ENCODE measurements around the gene DCHS2.

The DCHS2 gene

DNA sequence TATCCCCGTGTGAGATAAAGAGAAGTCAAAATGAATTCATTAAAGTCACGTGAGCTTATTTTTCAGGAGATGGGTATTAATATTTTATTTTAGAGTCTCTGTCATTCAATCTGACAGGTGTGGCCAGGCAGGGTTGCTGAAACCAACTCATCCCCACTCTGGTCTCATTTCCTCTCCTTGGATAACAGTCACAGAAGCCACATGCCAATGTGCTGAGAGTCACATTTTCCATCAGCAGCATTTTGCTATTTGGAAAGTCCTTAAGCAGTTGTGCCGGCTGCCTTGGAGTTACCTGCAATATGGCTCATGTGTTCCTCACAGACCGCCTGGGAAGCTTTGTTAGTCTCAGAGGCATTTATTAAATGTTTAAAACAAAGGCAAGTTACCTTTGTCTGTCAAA is 302.3 kb downstream of the DCHS2 start:
- H3K36me3 ChIP-seq (ENCODE audit: insufficient read depth, low read length): no peaks in the 10 kb centered on the region
- H3K9ac ChIP-seq (ENCODE audit: low read depth, low read length): no peak overlapping the region
- no peak overlapping the region for H2AFZ ChIP-seq (ENCODE audit: low read depth, low read length)
- no peaks in the 10 kb centered on the region for H3K79me2 ChIP-seq (ENCODE audit: insufficient read depth, low read length)
- H4K20me1 ChIP-seq (ENCODE audit: insufficient read depth, low read length): no peaks in the 10 kb centered on the region
- H3K9me3 ChIP-seq (ENCODE audit: insufficient read depth, low read length, severe bottlenecking): no peaks in the 10 kb centered on the region
- ATAC-seq (ENCODE audit: insufficient read depth, low read depth) (no peak), DNase-seq (no peak)
- H3K27me3 ChIP-seq (ENCODE audit: insufficient read depth, low read length, poor library complexity): no peaks in the 10 kb centered on the region
- no peaks in the 10 kb centered on the region for H3K4me1 ChIP-seq (ENCODE audit: insufficient read depth, low read length)
- no peak overlapping the region for H3K4me3 ChIP-seq (ENCODE audit: low read depth in 1 of 2, low read length in 2 of 2)
- TF ChIP-seq, protein P1, sequence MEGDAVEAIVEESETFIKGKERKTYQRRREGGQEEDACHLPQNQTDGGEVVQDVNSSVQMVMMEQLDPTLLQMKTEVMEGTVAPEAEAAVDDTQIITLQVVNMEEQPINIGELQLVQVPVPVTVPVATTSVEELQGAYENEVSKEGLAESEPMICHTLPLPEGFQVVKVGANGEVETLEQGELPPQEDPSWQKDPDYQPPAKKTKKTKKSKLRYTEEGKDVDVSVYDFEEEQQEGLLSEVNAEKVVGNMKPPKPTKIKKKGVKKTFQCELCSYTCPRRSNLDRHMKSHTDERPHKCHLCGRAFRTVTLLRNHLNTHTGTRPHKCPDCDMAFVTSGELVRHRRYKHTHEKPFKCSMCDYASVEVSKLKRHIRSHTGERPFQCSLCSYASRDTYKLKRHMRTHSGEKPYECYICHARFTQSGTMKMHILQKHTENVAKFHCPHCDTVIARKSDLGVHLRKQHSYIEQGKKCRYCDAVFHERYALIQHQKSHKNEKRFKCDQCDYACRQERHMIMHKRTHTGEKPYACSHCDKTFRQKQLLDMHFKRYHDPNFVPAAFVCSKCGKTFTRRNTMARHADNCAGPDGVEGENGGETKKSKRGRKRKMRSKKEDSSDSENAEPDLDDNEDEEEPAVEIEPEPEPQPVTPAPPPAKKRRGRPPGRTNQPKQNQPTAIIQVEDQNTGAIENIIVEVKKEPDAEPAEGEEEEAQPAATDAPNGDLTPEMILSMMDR (IDR thresholded peaks at IDR 0.05; ENCODE audit: borderline replicate concordance, extremely low read depth, low read length, poor library complexity, severe bottlenecking): no peak
- TF ChIP-seq EZH2 (IDR thresholded peaks at IDR 0.05; ENCODE audit: borderline replicate concordance, low read depth, low read length, severe bottlenecking): no peak
- H3K4me2 ChIP-seq (ENCODE audit: insufficient read depth, low read length): no peak overlapping the region
- H3K27ac ChIP-seq (ENCODE audit: low read length): no peak overlapping the region

DNA sequence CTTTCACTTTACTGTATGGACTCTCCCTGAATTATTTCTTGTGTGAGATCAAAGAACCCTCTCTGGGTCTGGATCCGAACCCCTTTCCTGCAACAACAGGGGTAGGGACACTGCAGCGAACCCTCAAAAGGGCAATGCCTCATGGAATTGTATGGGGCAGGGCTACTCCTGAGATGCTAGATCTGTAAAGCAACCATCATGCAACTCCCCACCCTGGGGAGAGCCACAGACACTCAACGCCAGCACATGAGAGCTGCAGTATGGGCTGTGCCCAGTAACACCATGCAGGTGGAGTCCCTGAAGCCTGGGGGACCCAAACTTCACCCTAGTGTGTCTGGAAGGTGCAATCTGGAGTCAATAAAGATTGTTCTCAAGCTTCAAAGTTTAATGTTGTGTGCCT is 304.7 kb downstream of the DCHS2 start:
- Histone ChIP-seq H4K20me1 (ENCODE audit: insufficient read depth, low read length) (no peaks in the 10 kb centered on the region), H3K36me3 (ENCODE audit: insufficient read depth, low read length) (no peaks in the 10 kb centered on the region), H3K27me3 (ENCODE audit: insufficient read depth, low read length, poor library complexity) (no peaks in the 10 kb centered on the region), H3K9ac (ENCODE audit: low read depth, low read length) (no peak overlapping the region), H3K4me1 (ENCODE audit: insufficient read depth, low read length) (no peaks in the 10 kb centered on the region), H3K79me2 (ENCODE audit: insufficient read depth, low read length) (no peaks in the 10 kb centered on the region), H3K4me2 (ENCODE audit: insufficient read depth, low read length) (no peak overlapping the region), H3K9me3 (ENCODE audit: insufficient read depth, low read length, severe bottlenecking) (no peaks in the 10 kb centered on the region), H3K4me3 (ENCODE audit: low read depth in 1 of 2, low read length in 2 of 2) (no peak overlapping the region), H3K27ac (ENCODE audit: low read length) (no peak overlapping the region), H2AFZ (ENCODE audit: low read depth, low read length) (no peak overlapping the region)
- no peak for DNase-seq
- TF ChIP-seq, protein P1 (IDR thresholded peaks at IDR 0.05; ENCODE audit: borderline replicate concordance, extremely low read depth, low read length, poor library complexity, severe bottlenecking): no peak
- TF ChIP-seq EZH2 (IDR thresholded peaks at IDR 0.05; ENCODE audit: borderline replicate concordance, low read depth, low read length, severe bottlenecking): no peak
- no peak for ATAC-seq (ENCODE audit: insufficient read depth, low read depth)

DNA sequence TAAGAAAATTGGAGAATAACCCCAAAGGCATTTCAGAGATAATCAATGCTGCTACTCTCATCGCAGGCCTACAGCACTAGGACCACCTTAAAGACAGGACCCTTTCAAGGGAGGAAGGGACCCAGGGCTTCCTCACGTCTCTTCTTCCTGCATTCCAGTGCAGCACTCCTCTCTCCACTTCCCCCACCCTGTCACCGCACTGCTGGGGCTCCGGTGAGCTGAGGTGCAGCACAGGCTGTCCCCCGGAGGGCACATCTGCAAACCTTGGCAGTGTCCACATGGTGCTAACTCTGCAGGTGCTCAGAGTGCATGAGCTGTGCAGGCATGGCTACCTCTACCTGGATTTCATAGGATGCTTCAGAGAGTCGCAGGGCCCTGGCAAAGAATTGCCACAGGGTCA is 305.6 kb downstream of the DCHS2 start:
- no peak overlapping the region for H2AFZ ChIP-seq (ENCODE audit: low read depth, low read length)
- no peak for TF ChIP-seq EZH2 (IDR thresholded peaks at IDR 0.05; ENCODE audit: borderline replicate concordance, low read depth, low read length, severe bottlenecking)
- TF ChIP-seq, protein P1 (IDR thresholded peaks at IDR 0.05; ENCODE audit: borderline replicate concordance, extremely low read depth, low read length, poor library complexity, severe bottlenecking): no peak
- no peak for ATAC-seq (ENCODE audit: insufficient read depth, low read depth)

DNA sequence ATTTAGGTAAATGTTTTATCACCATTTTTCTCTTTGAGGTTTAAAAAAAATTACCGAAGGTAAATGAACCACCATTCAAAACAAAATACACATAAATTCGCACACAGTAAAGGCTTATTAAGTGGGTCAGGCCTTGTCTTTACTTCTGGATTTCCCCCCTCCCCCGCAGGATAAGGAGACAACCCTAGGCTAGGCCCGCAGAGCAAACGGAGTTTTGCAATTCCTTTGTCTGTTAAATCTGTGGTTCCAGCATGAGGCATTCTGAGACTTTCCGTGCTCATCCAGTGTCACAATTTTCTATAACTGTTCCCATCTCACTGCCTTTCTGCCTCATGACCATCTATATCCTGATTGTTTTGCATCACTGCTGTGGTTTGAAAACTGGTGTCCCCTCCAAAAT is 307.4 kb downstream of the DCHS2 start:
- Histone ChIP-seq H2AFZ (ENCODE audit: low read depth, low read length) (no peak overlapping the region), H3K9me3 (ENCODE audit: insufficient read depth, low read length, severe bottlenecking) (no peaks in the 10 kb centered on the region), H3K27me3 (ENCODE audit: insufficient read depth, low read length, poor library complexity) (no peaks in the 10 kb centered on the region), H3K4me1 (ENCODE audit: insufficient read depth, low read length) (no peaks in the 10 kb centered on the region), H3K27ac (ENCODE audit: low read length) (no peak overlapping the region), H4K20me1 (ENCODE audit: insufficient read depth, low read length) (no peaks in the 10 kb centered on the region), H3K4me2 (ENCODE audit: insufficient read depth, low read length) (no peak overlapping the region), H3K9ac (ENCODE audit: low read depth, low read length) (no peak overlapping the region), H3K36me3 (ENCODE audit: insufficient read depth, low read length) (no peaks in the 10 kb centered on the region), H3K79me2 (ENCODE audit: insufficient read depth, low read length) (no peaks in the 10 kb centered on the region), H3K4me3 (ENCODE audit: low read depth in 1 of 2, low read length in 2 of 2) (no peak overlapping the region)
- DNase-seq (no peak), ATAC-seq (ENCODE audit: insufficient read depth, low read depth) (no peak)
- TF ChIP-seq, protein P1 (IDR thresholded peaks at IDR 0.05; ENCODE audit: borderline replicate concordance, extremely low read depth, low read length, poor library complexity, severe bottlenecking): no peak
- TF ChIP-seq EZH2 (IDR thresholded peaks at IDR 0.05; ENCODE audit: borderline replicate concordance, low read depth, low read length, severe bottlenecking): no peak

More for the DNA sequence above, 305.6 kb downstream of the DCHS2 start:
- no peaks in the 10 kb centered on the region for H3K36me3 ChIP-seq (ENCODE audit: insufficient read depth, low read length)
- no peaks in the 10 kb centered on the region for H4K20me1 ChIP-seq (ENCODE audit: insufficient read depth, low read length)
- no peaks in the 10 kb centered on the region for H3K9me3 ChIP-seq (ENCODE audit: insufficient read depth, low read length, severe bottlenecking)
- H3K9ac ChIP-seq (ENCODE audit: low read depth, low read length): no peak overlapping the region
- no peaks in the 10 kb centered on the region for H3K79me2 ChIP-seq (ENCODE audit: insufficient read depth, low read length)
- no peak for DNase-seq
- no peak overlapping the region for H3K27ac ChIP-seq (ENCODE audit: low read length)
- H3K4me3 ChIP-seq (ENCODE audit: low read depth in 1 of 2, low read length in 2 of 2): no peak overlapping the region
- H3K4me1 ChIP-seq (ENCODE audit: insufficient read depth, low read length): no peaks in the 10 kb centered on the region
- H3K27me3 ChIP-seq (ENCODE audit: insufficient read depth, low read length, poor library complexity): no peaks in the 10 kb centered on the region
- H3K4me2 ChIP-seq (ENCODE audit: insufficient read depth, low read length): no peak overlapping the region
